ACHN (cell line): ENCODE results near the gene DPP6.
"Not testable (repeated sequence)": the region's sequence is repeated elsewhere in the genome, so short reads cannot be mapped to it uniquely, and the experiment has no call there.

ENCODE experiments used
- DNase-seq: peaks from one replicate; pipeline ENCODE4 v3.0.0-alpha.2; 2015
- in situ Hi-C: cut with HindIII; loops from 2 replicates; pipeline ENCODE4 v1.10.0; 2017; ENCODE audit warnings: low sequenced_read_pairs, low pct_ligation_motif_present, low pct_unique_long_range_greater_than_20kb

The DPP6 gene

GRCh38 chr7:154649015-154649414 is 596.8 kb downstream of the DPP6 start:
- in situ Hi-C loops, result no loop called here
- DNase-seq, result no peak

GRCh38 chr7:154649434-154649833 is 597.2 kb downstream of the DPP6 start:
- in situ Hi-C loops, result no loop called here
- DNase-seq, result no peak

DNA sequence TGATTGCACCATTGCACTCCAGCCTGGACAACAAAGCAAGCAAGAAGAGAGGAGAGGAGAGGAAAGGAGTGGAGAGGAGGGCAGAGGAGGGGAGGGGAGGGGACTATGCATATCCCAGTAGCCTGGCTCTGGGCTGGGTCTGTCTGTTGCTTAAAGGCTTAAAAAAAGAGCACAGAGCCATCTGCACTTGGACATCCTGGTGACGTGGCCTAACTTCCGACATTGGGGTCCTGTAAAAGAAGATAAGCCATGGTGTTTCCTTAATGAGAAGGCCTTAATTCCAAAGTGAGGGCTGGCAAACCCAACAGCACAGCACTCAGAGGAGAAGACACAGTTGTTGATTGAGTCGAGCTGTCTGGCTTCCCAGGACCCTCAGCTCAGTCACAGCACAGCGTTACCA is 598.1 kb downstream of the DPP6 start:
- in situ Hi-C loops, result no loop called here
- no peak for DNase-seq

DNA sequence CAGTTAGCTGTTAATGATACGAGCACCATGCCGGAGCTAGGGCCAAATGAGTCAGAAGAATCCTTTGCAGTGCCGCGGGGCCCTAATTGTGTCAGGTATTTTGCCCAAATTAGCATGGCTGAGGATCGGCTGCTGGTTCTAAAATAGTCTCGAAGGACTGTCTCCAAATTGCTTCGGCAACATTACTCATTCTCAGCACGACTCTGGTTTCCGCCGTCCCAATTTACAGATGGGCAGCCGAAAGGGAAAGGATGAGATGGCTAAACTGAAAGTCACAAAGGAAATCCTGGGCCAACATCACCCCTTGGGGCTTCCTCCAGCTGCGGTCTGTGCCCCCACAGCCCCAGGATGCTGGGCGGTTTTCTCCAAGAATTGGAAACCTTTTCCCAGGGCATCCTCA is 599.3 kb downstream of the DPP6 start:
- DNase-seq, result no peak
- in situ Hi-C loops, result no loop called here

- DNase-seq, result no peak
- in situ Hi-C loops, result no loop called here
Observed at GRCh38 chr7:154652564-154652963, 600.4 kb downstream of the DPP6 start.

- DNase-seq, result no peak
- in situ Hi-C loops, result no loop called here
Observed at GRCh38 chr7:154653281-154653680, 601.1 kb downstream of the DPP6 start.

- DNase-seq, result no peak
- in situ Hi-C loops, result no loop called here
Observed at GRCh38 chr7:154656618-154657017, 604.4 kb downstream of the DPP6 start.

- in situ Hi-C loops, result no loop called here
- no peak for DNase-seq
Observed at GRCh38 chr7:154666768-154667167, 614.6 kb downstream of the DPP6 start.

- no peak for DNase-seq
- in situ Hi-C loops, result no loop called here
Observed at GRCh38 chr7:154672659-154673415, 620.6 kb downstream of the DPP6 start.

- in situ Hi-C loops, result no loop called here
- DNase-seq, result no peak
Observed at GRCh38 chr7:154674191-154674590, 622.0 kb downstream of the DPP6 start.

- in situ Hi-C loops, result no loop called here
- no peak for DNase-seq
Observed at GRCh38 chr7:154675560-154675959, 623.4 kb downstream of the DPP6 start.

GRCh38 chr7:154676033-154676421 is 623.8 kb downstream of the DPP6 start:
- in situ Hi-C loops, DNase-seq: not testable (repeated sequence)

DNA sequence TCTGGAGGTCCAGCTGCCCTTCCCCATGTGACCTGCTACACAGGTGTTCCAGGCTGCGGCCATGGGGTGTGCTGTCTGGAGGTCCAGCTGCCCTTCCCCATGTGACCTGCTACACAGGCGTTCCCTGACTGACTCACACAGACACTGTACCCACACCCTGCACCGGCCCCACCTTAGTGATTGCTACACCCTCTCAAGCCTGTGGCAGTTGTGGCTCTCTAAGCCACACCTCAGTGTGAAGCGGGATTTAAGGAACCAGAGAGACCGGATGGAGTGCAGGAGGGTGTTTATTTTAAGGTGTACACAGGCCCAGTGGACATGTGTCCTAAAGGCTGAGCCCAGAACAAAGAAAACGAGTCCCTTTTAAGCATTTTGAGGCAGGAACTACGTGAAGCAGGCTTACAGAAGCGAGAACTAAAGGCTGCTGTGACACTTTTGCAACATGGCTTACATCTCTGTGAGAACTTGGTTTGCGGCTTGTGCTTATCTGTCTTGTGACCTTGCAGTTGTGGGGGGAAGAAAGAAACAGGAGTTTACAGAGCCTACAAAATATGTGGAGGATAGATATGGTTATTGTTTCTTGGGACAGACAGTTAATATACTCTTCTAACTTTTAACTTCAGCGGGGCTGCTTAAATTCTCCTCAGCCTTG is 624.4 kb downstream of the DPP6 start:
- in situ Hi-C loops, result no loop called here
- no peak for DNase-seq

- in situ Hi-C loops, result no loop called here
- no peak for DNase-seq
Observed at GRCh38 chr7:154677454-154677853, 625.3 kb downstream of the DPP6 start.

- in situ Hi-C loops, DNase-seq: not testable (repeated sequence)
Observed at GRCh38 chr7:154678001-154678550, 625.9 kb downstream of the DPP6 start.

- no peak for DNase-seq
- in situ Hi-C loops, result no loop called here
Observed at GRCh38 chr7:154679379-154680053, 627.3 kb downstream of the DPP6 start.

DNA sequence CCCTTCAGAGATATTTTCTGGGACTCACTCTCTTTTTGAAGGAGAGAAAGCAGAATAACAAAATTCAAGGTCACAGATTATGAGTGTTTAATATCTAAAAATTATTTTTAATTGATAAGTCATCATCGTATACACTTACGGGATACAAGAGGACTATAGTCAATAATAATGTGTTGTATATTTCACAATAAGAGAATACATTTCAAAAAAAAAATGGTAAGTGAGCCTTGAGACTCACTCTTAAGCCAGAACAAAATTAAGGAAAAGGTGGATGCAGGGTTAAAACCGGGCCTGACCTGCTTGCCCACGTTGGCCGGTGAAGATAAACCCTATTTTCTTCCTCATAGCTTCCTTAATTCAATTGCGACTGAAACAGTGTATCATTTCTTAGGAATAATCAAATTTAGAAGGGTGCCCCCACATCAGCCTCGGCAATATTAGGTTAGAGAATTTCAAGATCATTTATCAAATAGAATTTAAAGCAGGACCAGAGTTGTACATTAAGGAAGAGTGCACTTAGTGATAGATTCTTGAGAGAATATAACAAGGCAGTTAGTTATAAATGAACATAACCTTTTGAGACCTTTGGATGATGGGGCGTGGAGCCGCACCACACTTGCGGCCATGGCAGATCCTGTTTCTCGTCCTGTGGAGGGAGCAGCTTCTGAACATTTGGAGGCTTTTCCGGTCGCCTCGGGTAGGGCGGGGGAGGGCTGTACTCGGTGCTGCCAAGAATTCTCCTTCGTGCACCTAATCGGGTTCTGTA is 628.9 kb downstream of the DPP6 start:
- in situ Hi-C loops, result no loop called here
- DNase-seq, result no peak

- DNase-seq, result no peak
- in situ Hi-C loops, result no loop called here
Observed at GRCh38 chr7:154682003-154682402, 629.8 kb downstream of the DPP6 start.
